ENCODE results near the gene FAM193A. TPM values are rescaled to one million over a fixed set of nuclear protein-coding genes. Genes with fewer than 3 reads are reported as not detected.

Gene FAM193A
- polyA plus RNA-seq, 1 experiment: 5.9 TPM

DNA sequence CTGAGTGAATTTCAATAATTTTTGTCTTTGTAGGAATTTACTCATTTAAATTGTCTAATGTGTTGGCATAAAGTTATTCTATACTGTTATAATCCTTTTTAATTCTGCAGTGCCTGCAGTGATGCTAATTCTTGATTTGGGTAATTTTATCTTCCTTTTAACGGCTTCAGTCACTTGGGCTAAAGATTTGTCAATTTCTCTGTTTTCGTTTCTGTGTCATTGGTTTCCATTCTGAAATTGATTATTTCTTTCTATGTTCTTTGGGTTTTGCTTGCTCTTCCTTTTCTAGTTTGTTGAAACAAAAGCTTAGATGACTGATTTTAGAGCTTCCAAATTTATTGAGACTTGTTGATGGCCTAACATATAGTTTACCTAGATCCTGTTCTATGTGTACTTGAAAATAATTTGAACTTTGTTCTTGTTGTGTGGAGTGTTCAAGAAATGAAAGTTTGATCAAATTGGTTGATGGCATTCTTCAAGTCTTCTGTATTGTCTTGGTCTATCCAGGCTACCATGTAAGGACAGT, 130.3 kb downstream of the FAM193A start:
- Histone ChIP-seq H3K36me3 (ENCODE audit: control insufficient read depth, insufficient read depth, low read length) (peaks cover 4% of the 10 kb centered on the region), H3K27me3 (ENCODE audit: control insufficient read depth, insufficient read depth, low read length) (no peaks in the 10 kb centered on the region), H3K4me3 (ENCODE audit: low read depth, low read length) (no peak overlapping the region)
- DNase-seq (ENCODE audit: low read depth): no peak
- ChIA-PET CTCF (interaction anchor here (1.0 kb wide), 1 partner anchor 20 kb away, joined by 3 read pairs; no protein-coding TSS in a partner anchor), POLR2A (no interaction called here)
- TF ChIP-seq, protein P1, sequence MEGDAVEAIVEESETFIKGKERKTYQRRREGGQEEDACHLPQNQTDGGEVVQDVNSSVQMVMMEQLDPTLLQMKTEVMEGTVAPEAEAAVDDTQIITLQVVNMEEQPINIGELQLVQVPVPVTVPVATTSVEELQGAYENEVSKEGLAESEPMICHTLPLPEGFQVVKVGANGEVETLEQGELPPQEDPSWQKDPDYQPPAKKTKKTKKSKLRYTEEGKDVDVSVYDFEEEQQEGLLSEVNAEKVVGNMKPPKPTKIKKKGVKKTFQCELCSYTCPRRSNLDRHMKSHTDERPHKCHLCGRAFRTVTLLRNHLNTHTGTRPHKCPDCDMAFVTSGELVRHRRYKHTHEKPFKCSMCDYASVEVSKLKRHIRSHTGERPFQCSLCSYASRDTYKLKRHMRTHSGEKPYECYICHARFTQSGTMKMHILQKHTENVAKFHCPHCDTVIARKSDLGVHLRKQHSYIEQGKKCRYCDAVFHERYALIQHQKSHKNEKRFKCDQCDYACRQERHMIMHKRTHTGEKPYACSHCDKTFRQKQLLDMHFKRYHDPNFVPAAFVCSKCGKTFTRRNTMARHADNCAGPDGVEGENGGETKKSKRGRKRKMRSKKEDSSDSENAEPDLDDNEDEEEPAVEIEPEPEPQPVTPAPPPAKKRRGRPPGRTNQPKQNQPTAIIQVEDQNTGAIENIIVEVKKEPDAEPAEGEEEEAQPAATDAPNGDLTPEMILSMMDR (IDR thresholded peaks at IDR 0.05; ENCODE audit: insufficient read depth, low read depth, low read length): no peak

DNA sequence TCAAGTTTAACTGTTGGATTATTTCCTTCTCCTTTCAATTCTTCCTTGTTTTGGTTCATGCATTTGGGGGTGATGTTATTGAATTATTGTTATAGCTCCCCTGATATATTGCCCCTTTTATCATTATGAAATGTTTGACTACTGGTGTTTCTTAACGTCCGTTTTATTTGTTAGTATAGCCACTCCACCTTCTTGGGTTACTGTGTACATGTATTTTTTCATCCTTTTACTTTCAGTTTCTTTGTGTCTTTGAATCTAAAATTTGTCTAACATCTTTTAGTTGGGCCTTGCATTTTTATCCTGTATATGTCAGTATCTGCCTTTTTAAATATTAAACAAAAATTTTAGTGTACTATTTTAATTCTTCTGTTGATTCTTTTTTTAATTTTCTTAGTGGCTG, 131.0 kb downstream of the FAM193A start:
- H3K36me3 ChIP-seq (ENCODE audit: control insufficient read depth, insufficient read depth, low read length): peaks cover 6% of the 10 kb centered on the region
- ChIA-PET POLR2A (no interaction called here), CTCF (interaction anchor here (1.0 to 1.3 kb wide), 2 partner anchors 10 to 19 kb away, joined by 3 to 5 read pairs; no protein-coding TSS in a partner anchor)
- no peak for DNase-seq (ENCODE audit: low read depth)
- TF ChIP-seq, protein P1 (IDR thresholded peaks at IDR 0.05; ENCODE audit: insufficient read depth, low read depth, low read length): no peak
- H3K27me3 ChIP-seq (ENCODE audit: control insufficient read depth, insufficient read depth, low read length): no peaks in the 10 kb centered on the region
- H3K4me3 ChIP-seq (ENCODE audit: low read depth, low read length): no peak overlapping the region

DNA sequence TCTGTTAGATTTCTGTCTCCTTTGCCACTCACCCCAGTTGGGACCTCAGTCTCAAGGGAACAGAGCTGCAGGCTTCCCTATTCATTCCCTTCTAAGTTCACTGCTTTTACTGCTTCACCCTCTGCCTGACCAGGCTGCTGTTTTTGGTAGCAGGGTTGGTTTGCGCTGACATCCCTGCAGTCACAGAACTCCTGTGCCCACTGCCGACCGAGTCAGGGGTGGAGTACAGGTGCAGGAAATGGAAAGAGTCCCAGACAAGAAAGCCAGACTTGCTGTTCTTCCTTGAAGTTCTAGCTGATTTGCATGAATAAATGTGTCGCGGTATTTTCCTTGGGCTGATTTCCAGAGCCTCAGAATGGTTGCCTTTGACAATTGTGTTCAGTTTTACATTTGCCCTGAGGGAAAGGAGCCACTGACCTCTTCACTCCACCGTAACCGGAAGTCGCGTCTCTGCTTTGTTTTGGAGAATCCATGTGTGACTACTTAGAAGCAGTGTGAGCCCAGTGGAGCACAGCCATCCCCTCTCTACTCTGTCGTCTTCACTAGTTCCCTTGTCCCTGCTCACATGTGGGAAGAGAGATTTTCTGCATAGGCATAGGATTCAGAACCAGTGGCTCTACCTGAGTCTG, 134.9 kb downstream of the FAM193A start:
- Histone ChIP-seq H3K27me3 (ENCODE audit: control insufficient read depth, insufficient read depth, low read length) (no peaks in the 10 kb centered on the region), H3K36me3 (ENCODE audit: control insufficient read depth, insufficient read depth, low read length) (peaks cover 7% of the 10 kb centered on the region), H3K4me3 (ENCODE audit: low read depth, low read length) (no peak overlapping the region)
- no peak for DNase-seq (ENCODE audit: low read depth)
- POLR2A ChIA-PET: no interaction called here
- TF ChIP-seq, protein P1 (IDR thresholded peaks at IDR 0.05; ENCODE audit: insufficient read depth, low read depth, low read length): no peak
- CTCF ChIA-PET: no interaction called here

DNA sequence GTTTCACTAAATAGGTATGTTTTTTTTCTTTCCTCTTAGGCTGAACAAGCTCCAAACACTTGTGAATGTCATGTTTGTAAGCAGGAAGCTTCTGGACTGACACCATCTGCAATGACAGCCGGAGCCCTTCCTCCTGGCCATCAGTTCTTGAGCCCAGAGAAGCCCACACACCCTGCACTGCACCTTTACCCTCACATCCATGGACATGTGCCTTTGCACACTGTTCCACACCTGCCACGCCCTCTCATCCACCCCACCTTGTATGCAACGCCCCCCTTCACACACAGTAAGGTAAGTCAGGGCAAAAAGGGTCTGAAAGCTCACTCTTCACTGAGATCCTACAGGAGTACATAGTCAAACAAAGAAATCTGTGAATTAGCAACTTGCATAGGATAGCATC, 135.6 kb downstream of the FAM193A start:
- no peak for DNase-seq (ENCODE audit: low read depth)
- POLR2A ChIA-PET: no interaction called here
- Histone ChIP-seq H3K27me3 (ENCODE audit: control insufficient read depth, insufficient read depth, low read length) (no peaks in the 10 kb centered on the region), H3K36me3 (ENCODE audit: control insufficient read depth, insufficient read depth, low read length) (peaks cover 7% of the 10 kb centered on the region), H3K4me3 (ENCODE audit: low read depth, low read length) (no peak overlapping the region)
- TF ChIP-seq, protein P1 (IDR thresholded peaks at IDR 0.05; ENCODE audit: insufficient read depth, low read depth, low read length): no peak
- CTCF ChIA-PET: no interaction called here

DNA sequence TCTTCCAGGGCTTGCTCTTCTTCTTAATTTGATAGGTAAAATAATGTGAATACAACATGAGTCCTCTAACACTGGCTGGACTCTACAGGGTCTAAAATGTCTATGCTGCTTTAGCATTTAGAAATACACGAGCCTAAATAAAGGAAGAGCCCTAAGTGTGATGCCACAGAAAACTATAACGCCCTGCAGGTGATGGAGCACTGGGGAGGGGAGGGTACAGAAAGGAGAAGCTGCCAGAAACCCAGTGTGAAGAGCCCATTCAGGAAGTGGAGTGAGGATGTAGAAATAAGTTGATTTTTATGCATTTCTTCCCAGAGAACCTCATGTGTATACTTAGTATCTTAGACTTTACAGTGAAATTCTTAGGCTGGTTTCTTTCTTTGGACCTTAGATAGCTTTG, 136.3 kb downstream of the FAM193A start:
- ChIA-PET POLR2A (no interaction called here), CTCF (interaction anchor here (1.3 to 1.4 kb wide), 2 partner anchors 15 to 25 kb away, joined by 3 read pairs; no protein-coding TSS in a partner anchor)
- H3K27me3 ChIP-seq (ENCODE audit: control insufficient read depth, insufficient read depth, low read length): no peaks in the 10 kb centered on the region
- peaks cover 7% of the 10 kb centered on the region for H3K36me3 ChIP-seq (ENCODE audit: control insufficient read depth, insufficient read depth, low read length)
- no peak overlapping the region for H3K4me3 ChIP-seq (ENCODE audit: low read depth, low read length)
- TF ChIP-seq, protein P1 (IDR thresholded peaks at IDR 0.05; ENCODE audit: insufficient read depth, low read depth, low read length): no peak
- DNase-seq (ENCODE audit: low read depth): no peak
